Activated naive CD4-positive, alpha-beta T cell treated with Interleukin-2 at 50 U/mL for 16 hours (primary cell): ENCODE measurements around the gene APOO.
A peak's percentile ranks its signal among the peaks of the same experiment; 100 is the strongest.
"Not testable (repeated sequence)": the region's sequence is repeated elsewhere in the genome, so short reads cannot be mapped to it uniquely, and the experiment has no call there.

Source experiments
- DNase-seq: peaks from one replicate; pipeline ENCODE4 v3.0.0-alpha.2; 2020

The APOO gene

GRCh38 chrX:23902419-23902818 is 5.3 kb downstream of the APOO start:
- DNase-seq, result no peak

- peak; percentile 19 for DNase-seq
These were observed 5.9 kb downstream of the APOO start for GRCh38 chrX:23901805-23902204.

- no peak for DNase-seq
These were observed 6.7 kb downstream of the APOO start for GRCh38 chrX:23901060-23901459.

GRCh38 chrX:23900220-23900797 is 7.4 kb downstream of the APOO start:
- DNase-seq, result no peak

GRCh38 chrX:23898412-23898959 is 9.3 kb downstream of the APOO start:
- DNase-seq, result no peak

GRCh38 chrX:23896981-23897380 is 10.8 kb downstream of the APOO start:
- no peak for DNase-seq

- DNase-seq, result not testable (repeated sequence)
These were observed 11.2 kb downstream of the APOO start for GRCh38 chrX:23896539-23896938.

GRCh38 chrX:23894993-23895392 is 12.7 kb downstream of the APOO start:
- DNase-seq, result not testable (repeated sequence)

GRCh38 chrX:23890933-23891332 is 16.8 kb downstream of the APOO start:
- DNase-seq, result no peak

GRCh38 chrX:23888887-23889501 is 18.7 kb downstream of the APOO start:
- no peak for DNase-seq

- no peak for DNase-seq
These were observed 19.8 kb downstream of the APOO start for GRCh38 chrX:23887918-23888317.

- no peak for DNase-seq
These were observed 20.3 kb downstream of the APOO start for GRCh38 chrX:23887451-23887850.

- DNase-seq, result no peak
These were observed 21.9 kb downstream of the APOO start for GRCh38 chrX:23885803-23886202.

GRCh38 chrX:23884427-23885024 is 23.2 kb downstream of the APOO start:
- DNase-seq, result no peak

GRCh38 chrX:23883737-23884354 is 23.9 kb downstream of the APOO start:
- DNase-seq, result no peak

GRCh38 chrX:23879380-23880090 is 28.2 kb downstream of the APOO start:
- DNase-seq, result no peak

GRCh38 chrX:23871905-23872546 is 35.7 kb downstream of the APOO start:
- no peak for DNase-seq

GRCh38 chrX:23870041-23870440 is 37.7 kb downstream of the APOO start:
- DNase-seq, result no peak

- DNase-seq, result no peak
These were observed 42.9 kb downstream of the APOO start for GRCh38 chrX:23864742-23865326.

- DNase-seq, result not testable (repeated sequence)
These were observed 45.8 kb downstream of the APOO start for GRCh38 chrX:23861952-23862351.

GRCh38 chrX:23861215-23861896 is 46.4 kb downstream of the APOO start:
- no peak for DNase-seq

- DNase-seq, result not testable (repeated sequence)
These were observed 48.5 kb downstream of the APOO start for GRCh38 chrX:23859238-23859637.
